Stomach (tissue), 4 donors: ENCODE results near the gene PANK2.

ENCODE experiments used
- EP300 ChIP-seq: sonication (generic); formaldehyde crosslinking; IDR thresholded peaks from one replicate; pipeline ENCODE4 v1.6.1; 2017; ENCODE audit warnings: antibody characterized with exemption
- POLR2A ChIP-seq, 4 donors: fragments of 450-650 bp; IDR thresholded peaks; one replicate each; pipeline ENCODE4 v1.6.1; 2016; ENCODE audit warnings: antibody characterized with exemption in 4 of 4, control low read depth in 2 of 4, mild to moderate bottlenecking in 1 of 4, moderate library complexity in 1 of 4
- POLR2AphosphoS5 ChIP-seq, 3 donors: sonication (generic); formaldehyde crosslinking; IDR thresholded peaks; one replicate each; pipeline ENCODE4 v1.6.1; 2016; ENCODE audit warnings: antibody characterized with exemption in 3 of 3
- TF ChIP-seq, protein P1 (sequence below), 7 experiments: fragments of 450-650 bp in 4 of 7; fragments of 200-600 bp in 3 of 7; sonication (generic) in 3 of 7; IDR thresholded peaks; one replicate each; pipeline ENCODE4 v1.5.1; 2016 to 2019; ENCODE audit warnings: antibody characterized with exemption in 7 of 7, control low read depth in 2 of 7, mild to moderate bottlenecking in 1 of 7

DNA sequence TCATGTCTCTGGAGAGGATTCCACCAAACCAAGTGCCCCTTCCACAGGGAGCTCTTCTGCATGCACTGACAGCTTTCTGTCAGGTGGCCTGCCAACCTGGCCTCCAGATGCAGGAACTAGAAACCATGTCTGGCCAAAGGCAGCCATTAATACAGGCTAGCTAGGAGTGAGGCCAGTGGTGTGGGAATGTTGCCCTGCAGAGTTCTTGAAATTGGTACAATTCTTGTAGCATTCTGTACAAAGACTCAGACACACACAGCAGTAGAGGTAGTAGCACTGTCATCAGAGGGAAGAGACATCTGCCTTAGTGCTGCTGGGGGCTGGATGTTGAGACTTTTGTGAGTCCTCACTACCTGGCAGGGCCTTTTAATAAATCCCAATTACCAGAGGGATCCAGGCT lies 77.4 kb downstream of the PANK2 start:
- TF ChIP-seq, protein P1, sequence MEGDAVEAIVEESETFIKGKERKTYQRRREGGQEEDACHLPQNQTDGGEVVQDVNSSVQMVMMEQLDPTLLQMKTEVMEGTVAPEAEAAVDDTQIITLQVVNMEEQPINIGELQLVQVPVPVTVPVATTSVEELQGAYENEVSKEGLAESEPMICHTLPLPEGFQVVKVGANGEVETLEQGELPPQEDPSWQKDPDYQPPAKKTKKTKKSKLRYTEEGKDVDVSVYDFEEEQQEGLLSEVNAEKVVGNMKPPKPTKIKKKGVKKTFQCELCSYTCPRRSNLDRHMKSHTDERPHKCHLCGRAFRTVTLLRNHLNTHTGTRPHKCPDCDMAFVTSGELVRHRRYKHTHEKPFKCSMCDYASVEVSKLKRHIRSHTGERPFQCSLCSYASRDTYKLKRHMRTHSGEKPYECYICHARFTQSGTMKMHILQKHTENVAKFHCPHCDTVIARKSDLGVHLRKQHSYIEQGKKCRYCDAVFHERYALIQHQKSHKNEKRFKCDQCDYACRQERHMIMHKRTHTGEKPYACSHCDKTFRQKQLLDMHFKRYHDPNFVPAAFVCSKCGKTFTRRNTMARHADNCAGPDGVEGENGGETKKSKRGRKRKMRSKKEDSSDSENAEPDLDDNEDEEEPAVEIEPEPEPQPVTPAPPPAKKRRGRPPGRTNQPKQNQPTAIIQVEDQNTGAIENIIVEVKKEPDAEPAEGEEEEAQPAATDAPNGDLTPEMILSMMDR (IDR thresholded peaks at IDR 0.05): no peak
- no peak for TF ChIP-seq POLR2A (IDR thresholded peaks at IDR 0.05)
- TF ChIP-seq EP300: no peak
- TF ChIP-seq POLR2AphosphoS5 (IDR thresholded peaks at IDR 0.05): no peak
